LHCN-M2 (cell line): ENCODE measurements around the gene P2RY12. TPM values are rescaled to one million over a fixed set of nuclear protein-coding genes. Genes with fewer than 3 reads are reported as not detected.

Experiments used
- DNase-seq: peaks from one replicate; pipeline ENCODE4 v3.0.0-alpha.2; 2012; ENCODE audit warnings: low read depth
- total RNA-seq: library from RNA; depleted of rRNA; stranded (reverse); fragments of >200 nt; gene quantifications from 2 replicates; pipeline ENCODE4 v1.2.3, GENCODE V29; 2014

Gene P2RY12
- total RNA-seq, 1 experiment from 2014 or later, result not detected

- no peak for DNase-seq
Measured at GRCh38 chr3:151346292-151346691, 38.3 kb downstream of the P2RY12 start.

GRCh38 chr3:151345859-151346258, 38.7 kb downstream of the P2RY12 start:
- peak; percentile 5 for DNase-seq

GRCh38 chr3:151331696-151332095, 52.9 kb downstream of the P2RY12 start:
- DNase-seq, result no peak

- DNase-seq, result no peak
Measured at GRCh38 chr3:151330899-151331298, 53.7 kb downstream of the P2RY12 start.

- DNase-seq, result no peak
Measured at GRCh38 chr3:151330379-151330778, 54.2 kb downstream of the P2RY12 start.

GRCh38 chr3:151329363-151329762, 55.2 kb downstream of the P2RY12 start, which contains the start of gene P2RY13:
Gene P2RY13, minus strand, starts transcription at chr3:151329549. Its CDS starts 21 bp downstream, at chr3:151329528.
- no peak for DNase-seq

- no peak for DNase-seq
Measured at GRCh38 chr3:151328298-151328995, 56.1 kb downstream of the P2RY12 start.

GRCh38 chr3:151327571-151328198, 56.9 kb downstream of the P2RY12 start:
- peak; percentile 6 for DNase-seq

GRCh38 chr3:151322511-151322910, 62.0 kb downstream of the P2RY12 start:
- DNase-seq, result no peak

- no peak for DNase-seq
Measured at GRCh38 chr3:151321526-151321925, 63.0 kb downstream of the P2RY12 start.

GRCh38 chr3:151320131-151320530, 64.4 kb downstream of the P2RY12 start:
- no peak for DNase-seq

- peak; percentile 9 for DNase-seq
Measured at GRCh38 chr3:151319628-151320027, 64.9 kb downstream of the P2RY12 start.

GRCh38 chr3:151318991-151319390, 65.6 kb downstream of the P2RY12 start:
- no peak for DNase-seq

GRCh38 chr3:151318313-151318712, 66.2 kb downstream of the P2RY12 start:
- DNase-seq, result peak; percentile 3

- no peak for DNase-seq
Measured at GRCh38 chr3:151316267-151316991, 68.1 kb downstream of the P2RY12 start, which contains the start of gene GPR87. Gene GPR87, minus strand, starts transcription at chr3:151316820. Its CDS starts 16,720 bp downstream, at chr3:151300100.

- no peak for DNase-seq
Measured at GRCh38 chr3:151315846-151316245, 68.7 kb downstream of the P2RY12 start.

- peak; percentile 13 for DNase-seq
Measured at GRCh38 chr3:151315136-151315535, 69.4 kb downstream of the P2RY12 start.

- DNase-seq, result no peak
Measured at GRCh38 chr3:151314593-151314992, 70.0 kb downstream of the P2RY12 start.

GRCh38 chr3:151314137-151314536, 70.4 kb downstream of the P2RY12 start:
- DNase-seq, result no peak

- DNase-seq, result no peak
Measured at GRCh38 chr3:151312972-151313371, 71.6 kb downstream of the P2RY12 start.

GRCh38 chr3:151309566-151309965, 75.0 kb downstream of the P2RY12 start:
- DNase-seq, result no peak
